Fibroblast of the aortic adventitia (primary cell): ENCODE results near the gene MADCAM1. TPM values are rescaled to one million over a fixed set of nuclear protein-coding genes. Genes with fewer than 3 reads are reported as not detected.
"Not testable (repeated sequence)": the region's sequence is repeated elsewhere in the genome, so short reads cannot be mapped to it uniquely, and the experiment has no call there.

Experiments
- DNase-seq: peaks from one replicate; pipeline ENCODE4 v3.0.0-alpha.2; 2010; ENCODE audit warnings: low read depth
- H3K4me3 ChIP-seq: 2 replicates; pipeline ENCODE4 v1.5.1; 2011; ENCODE audit warnings: low read depth, mild to moderate bottlenecking, control low read depth, low read length, moderate library complexity
- total RNA-seq: library from RNA; depleted of rRNA; stranded (reverse); fragments of >200 nt; gene quantifications from 2 replicates; pipeline ENCODE4 v1.2.3, GENCODE V29; 2012; ENCODE audit warnings: low replicate concordance
- TF ChIP-seq, protein P1 (sequence below): IDR thresholded peaks from 2 replicates; pipeline ENCODE4 v1.5.1; 2011; ENCODE audit warnings: mild to moderate bottlenecking, low read length, control low read depth, inconsistent platforms; ENCODE audit not compliant: insufficient read depth

The MADCAM1 gene
- total RNA-seq, 1 donor: 0.18 TPM

DNA sequence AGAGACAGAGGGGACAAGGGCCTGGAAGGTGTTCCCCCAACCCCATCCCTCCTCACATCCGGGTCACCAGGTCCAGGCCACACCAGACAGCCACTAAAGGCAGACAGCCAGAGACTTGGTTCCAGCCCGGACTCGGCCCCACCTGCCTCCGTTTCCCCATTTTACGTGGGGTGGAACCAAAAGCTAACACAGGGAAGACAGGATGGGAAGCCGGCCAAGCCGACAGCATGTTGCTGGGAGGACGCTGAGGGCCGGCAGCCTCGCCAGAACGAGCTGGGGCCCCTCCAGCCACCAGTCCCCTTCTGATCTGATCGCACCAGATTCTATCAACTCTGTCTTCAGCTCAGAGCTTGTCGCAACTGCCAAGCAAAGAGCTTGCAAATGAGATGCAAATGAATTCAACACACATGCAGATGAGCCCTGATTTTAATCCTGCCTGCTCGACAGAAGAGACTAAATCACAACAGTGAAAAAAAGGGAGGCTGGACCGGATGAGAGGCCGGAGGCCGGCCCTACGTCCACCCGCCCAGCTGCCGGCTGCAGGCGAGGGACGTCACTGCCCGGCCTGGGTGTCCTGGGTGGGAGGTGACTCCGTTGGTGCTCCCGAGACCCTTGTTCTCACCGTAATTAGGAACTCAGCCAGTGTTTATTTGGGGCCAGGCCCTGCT lies 17.9 kb upstream of the MADCAM1 start:
- DNase-seq: no peak
- TF ChIP-seq, protein P1, sequence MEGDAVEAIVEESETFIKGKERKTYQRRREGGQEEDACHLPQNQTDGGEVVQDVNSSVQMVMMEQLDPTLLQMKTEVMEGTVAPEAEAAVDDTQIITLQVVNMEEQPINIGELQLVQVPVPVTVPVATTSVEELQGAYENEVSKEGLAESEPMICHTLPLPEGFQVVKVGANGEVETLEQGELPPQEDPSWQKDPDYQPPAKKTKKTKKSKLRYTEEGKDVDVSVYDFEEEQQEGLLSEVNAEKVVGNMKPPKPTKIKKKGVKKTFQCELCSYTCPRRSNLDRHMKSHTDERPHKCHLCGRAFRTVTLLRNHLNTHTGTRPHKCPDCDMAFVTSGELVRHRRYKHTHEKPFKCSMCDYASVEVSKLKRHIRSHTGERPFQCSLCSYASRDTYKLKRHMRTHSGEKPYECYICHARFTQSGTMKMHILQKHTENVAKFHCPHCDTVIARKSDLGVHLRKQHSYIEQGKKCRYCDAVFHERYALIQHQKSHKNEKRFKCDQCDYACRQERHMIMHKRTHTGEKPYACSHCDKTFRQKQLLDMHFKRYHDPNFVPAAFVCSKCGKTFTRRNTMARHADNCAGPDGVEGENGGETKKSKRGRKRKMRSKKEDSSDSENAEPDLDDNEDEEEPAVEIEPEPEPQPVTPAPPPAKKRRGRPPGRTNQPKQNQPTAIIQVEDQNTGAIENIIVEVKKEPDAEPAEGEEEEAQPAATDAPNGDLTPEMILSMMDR: no peak
- H3K4me3 ChIP-seq: no peak overlapping the region

DNA sequence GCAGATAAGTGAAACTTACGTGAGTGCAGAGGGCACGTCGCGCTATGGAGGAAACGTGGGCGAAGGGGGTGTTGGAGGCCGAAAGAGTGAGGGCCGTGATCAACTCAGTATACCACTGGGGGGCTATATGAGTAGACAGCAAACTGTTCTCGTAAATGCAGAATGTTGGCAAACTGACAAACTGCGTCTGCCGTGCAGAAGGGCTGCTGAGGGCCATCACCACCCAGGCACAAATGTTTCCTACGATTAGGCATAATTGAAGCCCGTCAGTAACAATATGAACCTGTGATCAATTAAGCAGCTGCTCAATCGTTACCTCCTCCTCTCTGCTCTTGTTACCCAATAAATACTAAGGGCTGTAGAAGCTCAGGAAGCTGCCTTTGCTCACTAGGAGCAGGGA lies 17.3 kb upstream of the MADCAM1 start:
- DNase-seq: no peak
- no peak overlapping the region for H3K4me3 ChIP-seq
- TF ChIP-seq, protein P1: no peak

DNA sequence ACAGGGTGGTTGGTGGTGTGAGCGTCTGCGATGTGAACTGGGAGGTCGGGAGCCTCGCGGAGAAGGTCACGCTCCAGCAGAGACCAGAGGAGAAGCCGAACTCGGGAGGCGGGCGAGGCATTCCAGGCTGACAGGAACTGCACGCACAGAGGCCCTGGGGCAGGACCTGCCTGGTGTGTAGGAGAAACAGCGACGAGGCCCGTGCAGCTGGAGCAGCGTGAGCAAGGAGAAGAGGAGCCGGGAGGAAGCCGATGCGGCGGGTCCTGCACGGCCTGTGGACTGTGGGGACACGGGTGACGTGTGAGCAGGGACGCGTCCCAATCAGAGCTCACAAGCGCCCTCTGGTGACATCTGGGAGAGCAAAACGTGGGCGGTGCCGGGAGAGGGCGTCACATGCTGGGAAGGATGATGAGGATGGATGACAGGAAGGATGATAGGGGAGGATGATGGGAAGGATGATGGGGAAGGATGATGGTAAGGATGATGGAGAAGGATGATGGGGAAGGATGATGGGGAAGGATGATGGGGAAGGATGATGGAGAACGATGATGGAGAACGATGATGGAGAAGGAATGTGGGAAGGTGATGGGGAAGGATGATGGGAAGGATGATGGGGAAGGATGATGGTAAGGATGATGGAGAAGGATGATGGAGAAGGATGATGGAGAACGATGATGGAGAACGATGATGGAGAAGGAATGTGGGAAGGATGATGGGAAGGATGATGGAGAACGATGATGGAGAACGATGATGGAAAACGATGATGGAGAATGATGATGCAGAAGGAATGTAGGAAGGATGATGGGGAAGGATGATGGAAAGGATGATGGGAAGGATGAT lies 16.1 kb upstream of the MADCAM1 start:
- TF ChIP-seq, protein P1: peak; percentile 53
- H3K4me3 ChIP-seq: peak overlapping the region; percentile 31
- DNase-seq: peak; percentile 43

DNA sequence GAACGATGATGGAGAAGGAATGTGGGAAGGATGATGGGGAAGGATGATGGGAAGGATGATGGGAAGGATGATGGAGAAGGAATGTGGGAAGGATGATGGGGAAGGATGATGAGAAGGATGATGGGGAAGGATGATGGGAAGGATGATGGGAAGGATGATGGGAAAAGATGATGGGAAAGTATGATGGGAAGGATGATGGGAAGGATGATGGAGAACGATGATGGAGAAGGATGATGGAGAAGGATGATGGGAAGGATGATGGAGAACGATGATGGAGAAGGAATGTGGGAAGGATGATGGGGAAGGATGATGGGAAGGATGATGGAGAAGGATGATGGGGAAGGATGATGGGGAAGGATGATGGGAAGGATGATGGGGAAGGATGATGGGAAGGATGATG lies 15.2 kb upstream of the MADCAM1 start:
- not testable (repeated sequence) for H3K4me3 ChIP-seq, DNase-seq

DNA sequence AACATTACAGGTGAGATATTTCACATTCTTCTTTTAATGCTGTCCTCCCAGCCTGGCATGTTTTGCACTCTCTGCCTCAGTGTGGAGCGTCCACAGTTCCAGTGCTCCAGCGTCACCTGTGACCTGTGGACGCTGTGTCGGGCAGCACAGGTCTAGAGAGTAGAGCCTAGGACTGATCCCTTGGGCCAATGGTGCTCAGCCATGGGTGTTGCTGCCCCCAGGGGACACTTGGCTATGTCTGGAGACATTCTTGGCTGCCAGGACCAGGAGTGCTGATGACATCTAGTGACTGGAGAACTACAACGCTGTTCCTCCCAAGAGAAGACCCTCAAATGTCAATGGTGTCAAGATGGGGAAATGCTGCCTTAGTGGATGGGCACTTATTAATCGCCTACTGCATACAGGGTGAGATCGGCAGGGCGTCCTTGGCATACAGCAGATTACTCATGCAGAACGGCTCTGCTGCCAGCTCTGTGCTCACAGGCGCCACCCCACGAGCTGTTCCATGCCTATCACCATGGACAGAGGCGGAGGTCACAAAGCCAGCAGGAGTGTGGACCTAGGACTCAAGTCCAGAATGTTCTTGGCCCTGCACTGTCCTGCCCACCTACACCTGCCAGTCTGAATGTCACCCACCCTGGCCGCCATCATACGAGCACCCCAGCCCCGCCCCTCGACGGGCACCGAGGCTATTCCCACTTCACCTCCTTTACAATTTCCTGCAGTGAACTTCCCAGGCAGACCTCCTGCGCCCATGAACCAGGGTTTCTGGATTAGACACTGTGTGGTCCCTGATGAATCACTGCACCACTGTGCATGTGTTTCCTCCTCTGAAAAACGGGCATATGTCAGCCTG lies 13.9 kb upstream of the MADCAM1 start:
- no peak overlapping the region for H3K4me3 ChIP-seq
- TF ChIP-seq, protein P1: no peak
- no peak for DNase-seq

DNA sequence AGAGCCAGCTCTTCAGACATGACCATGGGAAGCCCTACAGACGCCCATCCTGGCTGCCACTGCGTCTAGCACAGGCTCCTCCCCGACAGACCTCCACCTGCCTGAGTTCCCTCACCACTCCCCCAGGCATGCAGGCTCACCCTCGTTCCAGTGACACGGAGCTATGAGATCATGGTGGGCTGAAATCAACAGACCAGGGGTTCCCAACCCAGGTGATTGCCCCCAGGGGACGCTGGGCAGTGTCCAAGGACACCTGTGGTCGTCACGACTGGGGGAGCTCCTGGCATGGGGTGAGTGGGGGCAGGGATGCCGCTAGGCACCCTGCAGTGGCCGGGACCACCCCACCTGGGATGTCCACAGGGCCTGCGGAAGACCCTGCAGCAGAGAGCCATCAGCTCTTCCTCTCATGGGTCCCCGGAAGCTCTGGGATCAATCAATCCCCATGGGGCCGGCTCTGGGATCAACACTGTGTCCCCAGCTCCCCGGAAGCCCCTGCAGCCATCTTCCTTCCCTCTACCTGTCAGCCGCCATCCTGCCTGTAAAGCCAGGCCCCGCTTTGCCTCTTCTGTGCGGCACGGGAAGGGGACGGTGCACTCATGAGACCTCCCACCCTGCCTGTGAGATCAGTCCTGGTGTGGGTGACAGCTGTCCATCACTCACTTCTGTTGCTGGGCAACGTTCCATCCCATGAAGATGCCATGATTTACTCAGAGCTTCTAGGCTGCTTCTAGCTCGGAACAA lies 12.8 kb upstream of the MADCAM1 start:
- H3K4me3 ChIP-seq: no peak overlapping the region
- no peak for DNase-seq
- TF ChIP-seq, protein P1: no peak
